Motor neuron (in vitro differentiated cells): Measurements from ENCODE around the gene UPK2. TPM values are rescaled to one million over a fixed set of nuclear protein-coding genes. Genes with fewer than 3 reads are reported as not detected.
"Not testable (repeated sequence)": the region's sequence is repeated elsewhere in the genome, so short reads cannot be mapped to it uniquely, and the experiment has no call there.

ENCODE experiments used
- ATAC-seq, 8 experiments: fragments of 200-7000 bp; cut with Tn5 transposase; replicated peaks in 6 of 8; 2 replicates each; pipeline ENCODE4 v1.8.0; 2021; ENCODE audit warnings: mild to moderate bottlenecking in 8 of 8, moderate library complexity in 8 of 8
- H3K27ac ChIP-seq, 2 donors: fragments of 250-450 bp; sonication (Bioruptor Pico); 2 replicates each; pipeline ENCODE4 v1.9.0; 2021; ENCODE audit warnings: antibody characterized with exemption in 2 of 2, mild to moderate bottlenecking in 2 of 2, moderate library complexity in 1 of 2
- H3K4me1 ChIP-seq, 2 donors: fragments of 250-450 bp; sonication (Bioruptor Pico); replicated peaks in 1 of 2; 2 replicates each; pipeline ENCODE4 v1.6.1; 2021; ENCODE audit warnings: antibody characterized with exemption in 2 of 2, mild to moderate bottlenecking in 2 of 2, moderate library complexity in 1 of 2
- H3K4me3 ChIP-seq, 5 donors: fragments of 250-450 bp; sonication (Bioruptor Pico); 2 replicates each; pipeline ENCODE4 v1.9.0; 2021; ENCODE audit warnings: antibody characterized with exemption in 5 of 5, mild to moderate bottlenecking in 5 of 5, moderate library complexity in 4 of 5
- WGBS, 10 experiments: fragments of 450-650 bp; shearing (Covaris generic); methylation state at CpG; one replicate each; pipeline ENCODE4 v1.0.0; 2022; 5-methylcytosine and 5-hydroxymethylcytosine counted together
- in situ Hi-C, 9 experiments: fragments of 400-800 bp; cut with MboI; loops; one replicate each; pipeline ENCODE4 v1.15.0; 2021; ENCODE audit warnings: low sequenced_read_pairs in 9 of 9, low pct_unique_long_range_greater_than_20kb in 2 of 9; ENCODE audit not compliant: unreplicated experiment in 9 of 9
- total RNA-seq, 8 experiments: library from RNA; unstranded; fragments of 300-600 nt; gene quantifications; 2 replicates each; pipeline versions ENCODE4 v1.2.3 to v1.2.4, GENCODE V29; 2022

UPK2 gene
- total RNA-seq, 8 experiments from 2014 or later = 0.29 to 1.00 (median 0.45) TPM; not detected in 3

- no peak overlapping the region for H3K4me3 ChIP-seq
- no peak overlapping the region for H3K27ac ChIP-seq
- H3K4me1 ChIP-seq = peaks cover 10 to 13% of the 10 kb centered on the region in 2 donors
- in situ Hi-C loops = loop anchor here in 1 of 9 experiments (25.0 kb wide), 1 partner anchor 244 kb away; the partner anchor contains the start of gene TREH
- ATAC-seq = no peak
These were observed 24.5 kb upstream of the UPK2 start for GRCh38 chr11:118931571-118931970.

- 10 to 81% (median 45%) methylated on average over 1 to 4 of the region's 4 CpGs; no CpG with 5 or more reads in 2 of the 10 experiments for WGBS, 10 experiments
- Histone ChIP-seq H3K4me3 (no peak overlapping the region), H3K27ac (no peak overlapping the region), H3K4me1 (peaks cover 5 to 7% of the 10 kb centered on the region in 2 donors)
- ATAC-seq = no peak
- in situ Hi-C loops = loop anchor here in 1 of 9 experiments (25.0 kb wide), 1 partner anchor 246 kb away; the partner anchor contains the start of gene TREH
These were observed 22.6 kb upstream of the UPK2 start for GRCh38 chr11:118933486-118933885.

- Histone ChIP-seq H3K4me3 (no peak overlapping the region), H3K27ac (no peak overlapping the region), H3K4me1 (peaks cover 19 to 20% of the 10 kb centered on the region in 2 donors)
- WGBS, 10 experiments = 60 to 100% (median 95%) methylated on average over 1 to 8 of the region's 8 CpGs; no CpG with 5 or more reads in 1 of the 10 experiments
- no peak for ATAC-seq
- in situ Hi-C loops = loop anchor here in 1 of 9 experiments (25.0 kb wide), 1 partner anchor 248 kb away; the partner anchor contains the start of gene TREH
These were observed 20.7 kb upstream of the UPK2 start for GRCh38 chr11:118935376-118935775.

GRCh38 chr11:118938491-118939403, 17.4 kb upstream of the UPK2 start:
- WGBS, 10 experiments = 34 to 89% (median 72%) methylated on average over 1 to 9 of the region's 11 CpGs
- Histone ChIP-seq H3K27ac (peak overlapping the region in 1 of 2 donors; percentile 36), H3K4me3 (no peak overlapping the region), H3K4me1 (peaks cover 20 to 21% of the 10 kb centered on the region in 2 donors)
- in situ Hi-C loops = loop anchor here in 1 of 9 experiments (25.0 kb wide), 1 partner anchor 251 kb away; the partner anchor contains the start of gene TREH
- peak in 3 of 8 experiments; percentile 3 to 73 (median 57) for ATAC-seq

- H3K4me1 ChIP-seq = peaks cover 20 to 21% of the 10 kb centered on the region in 2 donors
- in situ Hi-C loops = loop anchor here in 1 of 9 experiments (25.0 kb wide), 1 partner anchor 252 kb away; the partner anchor contains the start of gene TREH
- peak in 5 of 8 experiments; percentile 2 to 28 (median 21) for ATAC-seq
- no peak overlapping the region for H3K4me3 ChIP-seq
- H3K27ac ChIP-seq = peak overlapping the region in 1 of 2 donors; percentile 36
- 15 to 60% (median 42%) methylated on average over 1 to 6 of the region's 8 CpGs; no CpG with 5 or more reads in 4 of the 10 experiments for WGBS, 10 experiments
These were observed 16.6 kb upstream of the UPK2 start for GRCh38 chr11:118939404-118939915.

GRCh38 chr11:118939953-118940598, 16.0 kb upstream of the UPK2 start:
- WGBS, 10 experiments = 20 to 80% (median 65%) methylated on average over 1 to 2 of the region's 13 CpGs; no CpG with 5 or more reads in 6 of the 10 experiments
- in situ Hi-C loops = loop anchor here in 1 of 9 experiments (25.0 kb wide), 1 partner anchor 253 kb away; the partner anchor contains the start of gene TREH
- Histone ChIP-seq H3K4me1 (peaks cover 20 to 21% of the 10 kb centered on the region in 2 donors), H3K4me3 (no peak overlapping the region), H3K27ac (peak overlapping the region; percentile 24 to 33)
- ATAC-seq = peak; percentile 69 to 95 (median 94)

GRCh38 chr11:118947091-118947490, 9.0 kb upstream of the UPK2 start:
- no peak overlapping the region for H3K4me3 ChIP-seq
- ATAC-seq = no peak
- H3K4me1 ChIP-seq = no peaks in the 10 kb centered on the region
- in situ Hi-C loops = loop anchor here in 1 of 9 experiments (25.0 kb wide), 1 partner anchor 260 kb away; the partner anchor contains the start of gene TREH
- WGBS, 10 experiments = 0 to 100% (median 65%) methylated on average over 1 of the region's 2 CpGs; no CpG with 5 or more reads in 2 of the 10 experiments
- H3K27ac ChIP-seq = no peak overlapping the region

GRCh38 chr11:118948000-118948399, 8.1 kb upstream of the UPK2 start:
- Histone ChIP-seq H3K4me1 (peaks cover 2 to 6% of the 10 kb centered on the region in 2 donors), H3K27ac (no peak overlapping the region), H3K4me3 (no peak overlapping the region)
- in situ Hi-C loops = loop anchor here in 1 of 9 experiments (25.0 kb wide), 1 partner anchor 261 kb away; the partner anchor contains the start of gene TREH
- WGBS, 10 experiments = 28 to 100% (median 58%) methylated on average over 1 to 3 of the region's 3 CpGs; no CpG with 5 or more reads in 1 of the 10 experiments
- ATAC-seq = peak in 3 of 8 experiments; percentile 46 to 53 (median 52)

- Histone ChIP-seq H3K4me1 (peaks cover 17 to 27% of the 10 kb centered on the region in 2 donors), H3K4me3 (no peak overlapping the region), H3K27ac (peak overlapping the region; percentile 42 to 60)
- in situ Hi-C loops = loop anchor here in 6 of 9 experiments (10.0 to 25.0 kb wide), 2 partner anchors 266 to 268 kb away; partner anchors contain the start of gene TREH (in 5 of the 6)
- peak in 5 of 8 experiments; percentile 92 to 96 (median 94) for ATAC-seq
- 0% methylated on average over 1 of the region's 6 CpGs; no CpG with 5 or more reads in 8 of the 10 experiments for WGBS, 10 experiments
These were observed 2.8 kb upstream of the UPK2 start for GRCh38 chr11:118953265-118953664.

GRCh38 chr11:118953976-118954375, 2.1 kb upstream of the UPK2 start:
- Histone ChIP-seq H3K4me1 (peaks cover 17 to 27% of the 10 kb centered on the region in 2 donors), H3K27ac (peak overlapping the region; percentile 42 to 60)
- 34 to 80% (median 70%) methylated on average over 1 to 5 of the region's 6 CpGs; no CpG with 5 or more reads in 6 of the 10 experiments for WGBS, 10 experiments
- in situ Hi-C loops = loop anchor here in 6 of 9 experiments (10.0 to 25.0 kb wide), 2 partner anchors 267 to 269 kb away; partner anchors contain the start of gene TREH (in 5 of the 6)
- ATAC-seq, H3K4me3 ChIP-seq: not testable (repeated sequence)

GRCh38 chr11:118956847-118957469, 860 bp downstream of the UPK2 start:
- Histone ChIP-seq H3K27ac (no peak overlapping the region), H3K4me3 (no peak overlapping the region), H3K4me1 (peaks cover 17 to 27% of the 10 kb centered on the region in 2 donors)
- ATAC-seq = peak in 1 of 8 experiments; percentile 13
- 0 to 100% (median 50%) methylated on average over 1 of the region's 14 CpGs; no CpG with 5 or more reads in 6 of the 10 experiments for WGBS, 10 experiments
- in situ Hi-C loops = loop anchor here in 6 of 9 experiments (10.0 to 25.0 kb wide), 2 partner anchors 270 to 272 kb away; partner anchors contain the start of gene TREH (in 5 of the 6)
